Inferior parietal cortex (tissue), 1 donor: Measurements from ENCODE around the gene DDI2.
"Not testable (repeated sequence)": the region's sequence is repeated elsewhere in the genome, so short reads cannot be mapped to it uniquely, and the experiment has no call there.

Experiments used
- DNase-seq: peaks from one replicate; pipeline ENCODE4 v3.0.0-alpha.2; 2016; ENCODE audit errors: extremely low spot score

The DDI2 gene

DNA sequence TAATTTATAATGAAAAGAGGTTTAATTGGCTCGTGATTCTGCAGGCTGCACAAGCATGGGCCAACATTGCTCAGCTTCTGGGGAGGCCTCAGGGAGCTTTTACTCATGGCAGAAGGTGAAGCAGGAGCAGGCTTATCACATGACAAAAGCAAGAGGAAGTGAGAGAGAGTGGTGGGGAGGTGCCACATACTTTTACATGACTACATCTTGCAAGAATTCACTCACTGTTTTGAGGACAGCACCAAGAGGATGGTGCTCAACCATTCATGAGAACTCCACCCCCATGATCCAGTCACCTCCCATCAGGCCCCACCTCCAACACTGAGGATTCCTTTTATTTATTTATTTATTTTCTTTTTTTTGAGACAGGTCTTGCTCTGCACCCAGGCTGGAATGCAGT lies 61.3 kb downstream of the DDI2 start:
- no peak for DNase-seq

DNA sequence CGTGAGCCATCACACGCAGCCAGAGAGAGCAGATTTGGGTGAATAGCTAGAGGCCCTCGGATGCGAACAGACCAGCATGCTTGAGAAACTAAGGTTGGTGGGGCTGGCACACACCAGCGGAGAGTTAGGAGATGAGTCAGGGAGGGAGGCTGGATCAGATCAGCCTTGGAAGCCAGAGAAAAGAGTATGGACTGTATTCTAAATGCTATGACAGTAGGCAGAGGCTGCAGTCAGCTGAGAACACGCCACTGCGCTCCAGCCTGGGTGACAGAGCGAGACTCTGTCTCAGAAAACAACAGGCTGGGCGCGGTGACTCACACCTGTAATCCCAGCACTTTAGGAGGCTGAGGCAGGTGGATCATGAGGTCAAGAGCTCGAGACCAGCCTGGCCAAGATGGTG lies 62.9 kb downstream of the DDI2 start:
- DNase-seq: no peak

DNA sequence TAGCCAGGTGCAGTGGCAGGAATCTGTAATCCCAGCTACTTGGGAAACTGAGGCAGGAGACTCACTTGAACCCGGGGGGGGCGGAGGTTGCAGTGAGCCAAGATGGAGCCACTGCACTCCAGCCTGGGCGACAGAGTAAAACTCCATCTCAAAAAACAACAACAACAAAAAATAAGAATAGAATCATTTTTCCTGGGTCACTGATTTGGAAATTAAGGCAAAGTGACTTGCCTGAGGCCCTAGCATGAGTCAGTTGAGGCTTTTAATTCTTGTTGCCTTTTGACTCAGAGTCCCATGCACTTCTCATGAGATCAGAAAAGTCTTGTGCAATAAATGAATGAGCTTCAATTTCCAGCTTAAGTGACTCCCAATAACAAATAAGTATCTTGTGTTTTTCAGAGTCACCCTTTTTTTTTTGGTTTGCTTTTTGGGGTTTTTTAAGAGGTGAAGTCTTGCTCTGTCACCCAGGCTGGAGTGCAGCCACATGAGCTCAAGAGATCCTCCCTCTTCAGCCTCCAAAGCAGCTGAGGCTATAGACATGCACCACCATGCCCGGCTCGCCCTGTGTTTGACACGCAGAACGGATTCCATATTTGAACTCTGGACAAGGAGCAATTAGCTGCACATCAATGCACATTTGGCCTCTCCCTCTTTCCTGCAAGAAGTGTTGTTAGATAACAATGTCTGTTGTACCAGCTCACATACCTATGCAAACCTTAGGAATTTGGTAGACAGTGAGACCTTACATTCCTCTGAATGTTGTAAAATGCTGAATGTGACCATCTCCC lies 63.5 kb downstream of the DDI2 start:
- no peak for DNase-seq

DNA sequence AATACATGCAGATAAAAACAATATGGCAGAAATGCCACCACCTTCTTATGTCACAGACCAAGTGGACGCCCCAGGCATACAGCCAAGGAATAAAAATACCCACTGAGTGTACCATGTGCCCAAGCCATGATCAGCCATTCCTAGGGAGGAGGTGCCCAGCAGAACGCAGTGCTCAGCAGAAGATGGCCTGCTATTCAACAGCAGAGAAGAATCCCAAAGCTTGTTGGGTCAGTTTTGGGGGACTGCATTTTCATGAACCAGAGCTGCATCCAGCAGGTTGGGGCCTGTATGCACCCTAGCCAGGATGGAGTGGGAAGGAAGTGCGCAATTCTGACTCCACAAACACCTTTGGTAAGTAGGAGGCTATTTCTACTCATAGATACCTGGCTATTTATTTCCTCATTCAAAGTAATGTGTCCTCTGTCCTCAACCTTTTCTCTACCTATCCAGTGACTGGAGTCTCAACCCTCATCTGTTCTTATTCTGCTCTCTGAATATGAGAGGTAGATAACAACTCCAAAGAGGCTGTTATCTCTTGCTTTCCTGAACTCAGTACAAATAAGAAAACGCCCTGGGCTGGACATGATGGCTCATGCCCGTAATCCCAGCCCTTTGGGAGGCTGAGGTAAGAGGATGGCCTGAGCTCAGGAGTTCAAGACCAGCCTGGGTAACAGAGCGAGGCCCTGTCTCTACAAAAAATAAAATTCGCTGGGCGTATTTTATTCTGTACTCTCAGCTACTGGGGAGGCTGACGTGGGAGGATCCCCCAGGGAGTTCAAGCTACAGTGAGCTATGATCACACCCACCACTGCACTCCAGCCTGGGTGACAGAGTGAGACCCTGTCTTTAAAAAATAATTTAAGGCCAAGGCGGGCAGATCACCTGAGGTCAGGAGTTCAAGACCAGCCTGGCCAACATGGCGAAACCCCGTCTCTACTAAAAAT lies 64.4 kb downstream of the DDI2 start:
- DNase-seq: no peak

DNA sequence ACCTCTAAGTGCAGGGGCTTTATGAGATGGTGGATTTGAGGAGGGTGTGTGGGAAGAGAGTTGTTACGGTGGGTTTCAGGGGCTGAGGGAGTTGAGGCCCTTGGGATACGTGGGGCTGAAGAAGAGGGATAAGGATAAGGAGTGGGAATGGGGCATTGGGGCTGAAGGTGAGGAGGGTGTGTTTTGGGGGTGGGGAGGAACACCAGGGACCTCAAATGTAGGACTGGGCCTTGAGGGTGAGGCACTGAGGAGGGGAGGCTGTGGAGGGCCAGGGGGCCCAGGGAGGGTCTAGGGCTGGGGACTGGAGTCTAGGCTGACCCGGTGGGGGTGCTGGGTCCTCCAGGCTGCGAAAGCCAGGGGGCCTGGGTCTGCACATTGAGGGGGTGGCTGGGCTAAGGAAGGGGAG lies 65.7 kb downstream of the DDI2 start:
- DNase-seq: no peak

DNA sequence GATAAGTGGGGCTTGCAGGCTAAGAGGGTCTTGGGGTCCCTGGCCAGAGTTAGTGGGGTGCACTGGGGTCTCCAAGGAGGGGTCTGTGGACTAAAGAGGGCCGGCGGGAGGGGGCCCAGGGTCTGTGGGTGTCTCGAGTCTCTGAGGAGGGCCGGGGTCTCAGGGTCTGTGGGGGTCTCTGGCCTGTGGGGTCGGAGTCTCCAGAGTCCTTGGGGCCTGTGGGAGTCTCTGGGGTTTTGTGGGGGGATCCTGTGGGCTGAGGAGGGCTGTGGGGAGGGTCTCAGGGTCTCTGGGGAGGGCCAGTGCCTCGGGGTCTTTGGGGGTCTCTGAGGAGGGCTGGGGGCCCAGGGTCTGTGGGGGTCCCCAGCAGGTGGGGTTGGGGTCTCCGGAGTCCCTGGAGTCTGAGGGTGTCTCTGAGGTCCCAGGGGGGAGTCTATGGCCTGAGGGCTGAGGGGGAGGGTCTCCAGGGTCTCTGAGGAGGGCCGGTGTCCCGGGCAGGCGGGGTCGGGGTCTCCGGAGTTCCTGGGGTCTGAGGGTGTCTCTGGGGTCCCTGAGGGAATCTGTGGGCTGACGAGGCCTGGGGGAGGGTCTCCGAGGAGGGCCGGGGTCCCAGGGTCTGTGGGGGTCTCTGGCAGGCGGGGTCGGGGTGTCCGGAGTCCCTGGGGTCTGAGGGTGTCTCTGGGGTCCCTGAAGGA lies 66.2 kb downstream of the DDI2 start:
- DNase-seq: no peak

DNA sequence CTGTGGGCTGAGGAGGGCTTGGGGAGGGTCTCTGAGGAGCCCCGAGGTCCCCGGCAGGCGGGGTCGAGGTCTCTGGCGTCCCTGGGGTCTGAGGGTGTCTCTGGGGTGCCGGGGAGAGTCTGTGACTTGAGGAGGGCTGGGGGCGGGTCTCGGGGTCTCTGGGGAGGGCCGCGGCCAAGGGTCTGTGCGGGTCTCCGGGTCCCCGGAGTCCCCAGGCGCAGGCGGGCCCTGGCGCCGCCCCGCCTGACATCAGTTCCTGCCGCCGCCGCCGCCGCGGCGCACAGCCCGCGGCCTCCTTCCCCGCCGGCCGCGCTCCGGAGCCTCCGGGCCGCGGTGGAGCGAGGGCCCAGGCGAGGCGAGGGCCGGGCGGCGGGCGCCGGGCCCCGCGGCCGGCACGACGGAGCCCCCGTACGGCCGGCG lies 66.8 kb downstream of the DDI2 start, which contains the start of gene PLEKHM2:
TSS of gene PLEKHM2 (plus strand) at position 279 of the 420 bp plus-strand sequence. CDS start 239 bp downstream, outside the sequence.
- no peak for DNase-seq

DNA sequence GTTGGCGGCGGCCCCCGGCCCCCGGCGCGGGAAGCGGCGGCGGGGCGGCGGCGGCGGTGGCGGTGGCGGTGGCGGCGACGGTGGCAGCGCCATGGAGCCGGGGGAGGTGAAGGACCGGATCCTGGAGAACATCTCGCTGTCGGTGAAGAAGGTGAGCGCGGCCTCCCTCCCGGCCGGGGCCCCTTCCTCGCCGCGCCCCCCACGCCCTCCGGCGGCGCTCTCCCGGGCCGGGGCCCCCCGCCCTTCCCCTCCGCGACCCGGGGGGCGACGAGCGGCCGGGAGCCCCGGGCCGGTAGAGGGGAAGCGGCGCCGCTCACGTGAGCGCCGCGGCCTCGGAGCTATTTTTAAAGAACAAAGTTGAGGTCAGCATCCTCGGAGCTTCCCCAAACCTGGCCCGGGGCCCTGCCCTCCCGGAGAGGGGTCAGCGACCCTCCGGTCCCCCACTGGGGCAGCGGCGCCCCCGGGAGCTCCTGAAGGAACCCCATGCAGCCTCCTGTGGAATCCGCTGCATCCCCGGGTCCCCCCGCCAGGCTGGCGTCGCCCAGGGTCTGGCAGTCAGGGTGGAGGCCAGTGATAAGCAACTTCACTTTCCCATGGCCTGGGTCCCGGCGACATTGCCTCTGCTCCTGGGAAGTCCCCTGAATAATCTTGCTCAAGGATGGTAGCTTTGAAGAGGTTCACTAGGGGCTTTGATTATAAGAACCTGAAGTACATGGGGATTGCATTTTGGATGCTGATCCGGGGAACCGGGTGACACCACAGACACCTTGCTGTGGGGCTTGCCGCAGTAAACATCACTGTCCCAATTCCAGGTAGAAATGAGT lies 67.4 kb downstream of the DDI2 start:
- DNase-seq: no peak

DNA sequence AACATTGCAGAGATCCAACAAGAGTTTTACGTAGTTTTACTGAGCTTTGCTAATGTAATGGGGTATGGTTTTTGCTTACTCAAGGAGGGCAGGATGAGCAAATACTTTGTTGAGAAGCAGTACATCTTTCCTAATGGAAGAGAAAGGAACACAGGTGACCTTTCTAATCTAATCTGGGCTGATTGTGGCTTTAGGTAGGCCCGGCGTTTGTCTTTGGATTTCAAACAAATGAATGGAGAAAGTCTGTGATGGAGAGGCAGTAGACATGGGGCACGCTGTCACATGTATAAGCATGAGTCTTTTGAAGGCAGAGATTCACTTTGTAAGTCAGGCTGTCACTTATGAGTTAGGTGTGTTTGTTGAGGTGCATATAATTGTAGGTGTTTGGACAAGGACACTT lies 68.6 kb downstream of the DDI2 start:
- no peak for DNase-seq

DNA sequence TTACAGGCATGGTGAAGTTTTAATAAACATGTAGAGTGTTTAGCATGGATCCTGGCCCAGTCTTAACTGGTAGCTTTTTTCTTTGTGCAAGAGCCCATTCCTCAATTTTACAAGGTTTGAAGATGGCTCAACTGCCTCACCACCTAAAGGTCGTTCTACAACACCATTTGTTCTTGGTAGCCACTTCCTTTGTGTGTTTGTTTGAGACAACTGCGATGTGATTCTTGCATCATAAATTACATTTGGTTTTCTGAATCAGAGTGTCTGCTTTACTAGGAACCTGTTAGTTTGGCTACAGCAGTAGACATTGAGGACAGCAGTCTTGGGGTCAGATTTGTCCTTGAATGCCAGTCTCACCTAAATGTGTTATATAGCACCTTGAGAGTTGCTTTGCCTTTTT lies 70.2 kb downstream of the DDI2 start:
- DNase-seq: no peak

DNA sequence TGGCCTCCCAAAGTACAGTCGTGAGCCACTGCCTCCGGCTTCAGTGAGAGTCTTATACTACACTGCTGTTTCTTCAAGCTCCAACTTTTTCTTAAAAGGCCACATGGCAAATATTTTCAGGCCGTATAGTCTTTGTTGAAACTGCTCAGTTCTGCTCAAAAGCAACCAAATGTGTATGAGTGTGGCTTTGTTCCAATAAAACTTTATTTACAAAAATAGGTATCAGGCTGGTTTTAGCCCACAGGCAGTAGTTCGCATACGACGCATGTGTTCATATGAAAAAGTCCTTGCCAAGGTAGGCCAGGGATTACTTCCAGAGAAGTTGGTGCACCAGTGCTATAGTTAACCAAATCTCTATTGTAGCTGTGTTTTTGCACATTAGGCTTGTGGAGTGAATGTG lies 73.1 kb downstream of the DDI2 start:
- no peak for DNase-seq

DNA sequence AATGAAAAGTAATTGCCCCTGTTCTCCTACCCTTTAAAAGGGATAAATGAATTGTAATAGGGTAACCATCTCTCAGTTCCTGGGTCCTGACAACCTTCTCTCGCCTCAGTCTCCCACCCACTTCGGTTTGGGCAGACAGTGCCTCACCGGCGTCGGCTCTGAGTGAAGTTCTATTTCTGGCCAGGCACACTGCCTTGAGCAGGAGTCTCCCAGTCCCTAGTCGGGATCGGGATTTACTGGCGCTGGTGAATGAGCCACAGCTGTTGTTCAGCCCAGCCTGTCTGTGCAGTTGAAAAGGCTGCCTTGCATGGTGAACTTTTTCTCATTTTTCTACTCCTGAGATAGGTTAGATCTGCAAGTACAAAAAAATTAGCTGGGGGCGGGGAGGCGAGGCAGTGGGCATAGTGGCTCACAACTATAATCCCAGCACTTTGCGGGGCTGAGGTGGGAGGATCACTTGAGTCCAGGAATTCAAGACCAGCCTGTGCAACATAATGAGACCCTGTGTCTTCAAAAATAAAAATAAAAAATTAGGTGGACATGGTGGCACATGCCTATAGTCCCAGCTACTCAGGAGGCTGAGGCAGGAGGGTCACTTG lies 74.3 kb downstream of the DDI2 start:
- no peak for DNase-seq

DNA sequence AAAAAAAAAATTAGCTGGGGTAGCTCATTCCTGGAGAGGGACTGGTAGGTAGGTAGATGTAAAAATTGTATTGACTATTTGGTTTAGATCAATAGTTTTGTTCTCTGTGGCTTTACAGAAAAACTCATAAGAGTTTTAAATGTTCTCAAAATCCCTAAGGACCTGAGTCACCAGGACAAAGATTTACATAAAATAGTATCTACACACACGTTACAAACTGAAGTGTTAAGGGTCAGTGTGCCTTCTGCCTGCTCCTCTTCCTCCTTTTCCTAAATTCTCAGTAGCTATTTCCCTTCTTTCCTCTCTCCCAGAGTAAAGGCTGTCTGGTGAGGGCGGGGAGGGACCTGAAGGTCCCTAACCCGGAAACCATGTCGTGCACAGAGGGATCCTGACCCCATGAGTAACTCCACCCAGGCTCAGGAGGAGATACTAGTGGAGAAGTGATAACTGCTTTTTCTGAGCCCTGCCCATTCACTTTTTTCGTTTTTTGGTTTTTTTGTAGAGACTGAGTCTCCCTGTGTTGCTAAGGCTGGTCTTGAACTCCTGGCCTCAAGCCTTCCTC lies 74.9 kb downstream of the DDI2 start:
- DNase-seq: no peak

DNA sequence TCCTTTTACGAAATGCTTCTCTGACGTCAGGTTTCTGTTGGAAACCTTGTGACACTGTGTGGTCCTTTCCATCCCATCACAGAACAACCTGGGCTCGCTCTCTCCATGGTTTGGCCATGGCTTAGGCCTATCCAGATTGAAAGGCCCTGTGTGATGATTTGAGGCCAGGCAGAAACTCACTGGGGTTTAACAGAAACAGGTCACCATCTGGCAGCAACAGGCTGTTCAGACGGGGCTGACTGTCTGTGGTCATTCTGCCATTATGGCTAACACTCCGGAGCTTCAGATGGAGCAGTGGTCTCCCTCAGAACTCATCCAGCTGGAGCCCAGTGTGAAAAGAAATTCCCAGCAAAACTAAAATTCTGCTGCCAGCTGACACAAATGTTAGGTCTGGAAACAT lies 76.1 kb downstream of the DDI2 start:
- no peak for DNase-seq

DNA sequence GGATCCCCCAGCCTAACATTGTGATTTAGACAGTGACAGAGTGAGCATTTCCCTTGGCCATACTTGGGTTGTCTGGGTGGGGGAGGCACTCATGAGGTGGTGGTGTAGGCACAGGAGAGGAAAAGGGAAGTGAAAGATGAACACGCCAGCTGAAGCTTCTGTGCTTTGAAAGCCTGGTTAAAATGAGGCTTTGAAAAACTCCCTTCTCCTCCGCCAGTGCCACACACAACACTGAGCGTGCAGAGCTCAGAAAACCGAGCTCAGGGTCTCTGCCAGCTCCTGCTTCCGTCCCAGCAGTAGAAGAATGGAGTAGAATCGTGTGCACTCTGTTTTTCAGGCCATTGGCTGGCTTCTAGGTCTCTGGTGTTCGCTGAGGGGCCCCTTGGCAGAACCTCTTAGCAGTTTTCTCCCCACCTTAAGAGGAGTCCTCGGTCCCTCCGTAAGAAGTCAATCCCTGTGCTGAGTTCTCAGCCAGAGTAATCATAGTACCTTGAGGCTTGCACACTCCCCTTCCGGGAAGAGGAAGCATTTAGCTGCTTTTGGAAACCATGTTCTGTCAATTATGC lies 79.8 kb downstream of the DDI2 start:
- DNase-seq: peak; percentile 47

DNA sequence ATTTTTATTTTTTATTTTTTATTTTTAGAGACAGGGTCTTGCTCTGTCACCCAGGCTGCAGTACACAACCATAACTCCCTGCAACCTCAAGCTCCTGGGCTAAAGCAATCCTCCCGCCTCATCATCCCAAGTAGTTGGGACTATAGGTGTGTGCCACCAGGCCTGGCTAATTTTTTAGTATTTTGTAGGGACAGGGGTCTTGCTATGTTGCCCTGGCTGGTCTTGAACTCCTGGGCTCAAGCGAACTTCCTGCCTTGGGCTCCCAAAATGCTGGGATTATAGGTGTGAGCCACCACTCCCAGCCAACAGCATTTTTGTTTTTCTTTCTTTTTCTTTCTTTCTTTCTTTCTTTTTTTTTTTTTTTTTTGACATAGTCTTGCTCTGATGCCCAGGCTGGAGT lies 80.9 kb downstream of the DDI2 start:
- DNase-seq: no peak

DNA sequence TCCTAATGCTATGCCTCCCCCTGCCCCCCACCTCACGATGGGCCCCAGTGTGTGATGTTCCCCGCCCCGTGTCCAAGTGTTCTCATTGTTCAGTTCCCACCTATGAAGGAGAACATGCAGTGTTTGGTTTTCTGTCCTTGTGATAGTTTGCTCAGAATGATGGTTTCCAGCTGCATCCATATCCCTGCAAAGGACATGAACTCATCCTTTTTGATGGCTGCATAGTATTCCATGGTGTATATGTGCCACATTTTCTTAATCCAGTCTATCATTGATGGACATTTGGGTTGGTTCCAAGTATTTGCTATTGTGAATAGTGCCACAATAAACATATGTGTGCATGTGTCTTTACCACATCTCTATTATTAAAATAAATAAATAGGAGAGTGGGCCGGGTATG lies 82.1 kb downstream of the DDI2 start:
- not testable (repeated sequence) for DNase-seq

DNA sequence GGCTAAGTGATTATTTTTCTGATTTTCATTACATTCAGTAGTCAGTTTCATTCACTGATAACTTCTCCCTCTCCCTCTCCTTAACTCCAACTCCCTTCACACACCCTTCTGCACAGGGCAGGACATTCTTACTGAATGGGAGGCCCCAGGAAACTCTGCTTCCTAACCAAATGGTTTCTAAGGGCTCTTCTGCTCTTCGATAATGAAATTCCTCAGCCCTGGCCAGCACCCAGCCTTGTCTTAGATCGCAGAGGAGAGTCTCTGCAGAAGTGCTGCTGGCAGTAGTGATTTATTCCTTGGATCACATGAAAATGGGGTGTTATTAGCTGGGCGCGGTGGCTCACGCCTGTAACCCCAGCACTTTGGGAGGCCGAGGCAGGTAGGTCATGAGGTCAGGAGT lies 83.2 kb downstream of the DDI2 start:
- DNase-seq: no peak

DNA sequence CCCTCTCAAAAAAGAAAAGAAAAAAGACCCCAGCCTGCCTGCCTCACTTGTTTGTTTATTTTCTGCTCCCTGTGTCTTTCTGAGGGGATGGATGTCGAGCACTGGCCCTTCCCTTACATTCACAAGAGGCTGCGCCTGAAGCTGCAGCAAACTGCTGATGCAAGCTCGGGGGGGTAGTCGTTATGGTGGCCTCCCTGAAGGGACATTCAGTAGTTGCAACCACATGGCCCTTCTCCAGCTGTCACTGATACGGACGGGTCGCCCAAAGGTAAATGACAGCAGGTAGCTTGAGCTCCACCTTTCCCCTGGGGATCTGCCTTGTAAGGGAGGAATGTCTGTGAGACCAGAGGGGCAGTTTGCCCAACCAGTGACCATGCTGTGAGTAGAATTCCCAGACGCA lies 84.5 kb downstream of the DDI2 start:
- no peak for DNase-seq
